Keratinocyte (primary cell): ENCODE measurements around the gene TRAF3. TPM values are rescaled to one million over a fixed set of nuclear protein-coding genes. Genes with fewer than 3 reads are reported as not detected.
A peak's percentile ranks its signal among the peaks of the same experiment; 100 is the strongest.

ENCODE experiments used
- DNase-seq: peaks from one replicate; pipeline ENCODE4 v3.0.0-alpha.2; 2011; ENCODE audit warnings: low read depth, missing footprints, low spot score
- FAIRE-seq: peaks from 2 replicates; lab custom pipeline; 2011; peaks lifted over from hg19 to GRCh38; lab: Jason Lieb, UNC
- H2AFZ ChIP-seq: 2 replicates; pipeline ENCODE4 v1.6.0; 2012; ENCODE audit warnings: low read length, control low read depth, inconsistent platforms; ENCODE audit not compliant: control insufficient read depth
- H3K27ac ChIP-seq: 2 replicates; pipeline ENCODE4 v1.5.1; 2011; ENCODE audit warnings: low read length; ENCODE audit not compliant: control insufficient read depth, insufficient read depth
- H3K27me3 ChIP-seq: 3 replicates; pipeline ENCODE4 v1.6.0; 2011; ENCODE audit warnings: low read length; ENCODE audit not compliant: control insufficient read depth, insufficient read depth; ENCODE audit errors: extremely low read depth
- H3K36me3 ChIP-seq, 2 experiments: 2 replicates in 1 of 2; 3 replicates in 1 of 2; pipeline ENCODE4 v1.5.1; 2011; ENCODE audit warnings: low read length in 2 of 2, mild to moderate bottlenecking in 1 of 2; ENCODE audit not compliant: control insufficient read depth in 2 of 2, insufficient read depth in 2 of 2; ENCODE audit errors: extremely low read depth in 1 of 2
- H3K4me1 ChIP-seq: 3 replicates; pipeline ENCODE4 v1.5.1; 2011; ENCODE audit warnings: low read length; ENCODE audit not compliant: control insufficient read depth, insufficient read depth; ENCODE audit errors: extremely low read depth
- H3K4me2 ChIP-seq: 3 replicates; pipeline ENCODE4 v1.6.0; 2011; ENCODE audit warnings: low read depth, low read length; ENCODE audit not compliant: control insufficient read depth, insufficient read depth; ENCODE audit errors: extremely low read depth
- H3K4me3 ChIP-seq, 3 experiments: fragments of 200-600 bp in 1 of 3; sonication (generic) in 1 of 3; 2 replicates in 2 of 3; 3 replicates in 1 of 3; pipeline ENCODE4 v1.5.1; 2011 to 2016; ENCODE audit warnings: low read length in 3 of 3, mild to moderate bottlenecking in 3 of 3, control low read depth in 2 of 3, inconsistent platforms in 1 of 3, low read depth in 1 of 3, mixed read lengths in 1 of 3, mixed run types in 1 of 3, moderate library complexity in 1 of 3; ENCODE audit not compliant: control insufficient read depth in 2 of 3, insufficient read depth in 2 of 3; ENCODE audit errors: extremely low read depth in 1 of 3
- H3K79me2 ChIP-seq: 2 replicates; pipeline ENCODE4 v1.6.0; 2012; ENCODE audit warnings: low read length; ENCODE audit not compliant: control insufficient read depth, insufficient read depth
- H3K9ac ChIP-seq: 3 replicates; pipeline ENCODE4 v1.6.0; 2011; ENCODE audit warnings: low read length; ENCODE audit not compliant: control insufficient read depth, insufficient read depth; ENCODE audit errors: extremely low read depth
- H3K9me1 ChIP-seq: 3 replicates; pipeline ENCODE4 v1.6.0; 2011; ENCODE audit warnings: low read length; ENCODE audit not compliant: control insufficient read depth, insufficient read depth; ENCODE audit errors: extremely low read depth
- H3K9me3 ChIP-seq: 2 replicates; pipeline ENCODE4 v1.5.1; 2012; ENCODE audit warnings: low read depth, low read length; ENCODE audit not compliant: control insufficient read depth
- H4K20me1 ChIP-seq: 3 replicates; pipeline ENCODE4 v1.6.0; 2011; ENCODE audit warnings: low read length; ENCODE audit not compliant: control insufficient read depth, insufficient read depth; ENCODE audit errors: extremely low read depth
- CTCF ChIP-seq, 3 experiments: IDR thresholded peaks in 1 of 3; conservative IDR thresholded peaks in 1 of 3; optimal IDR thresholded peaks in 1 of 3; 2 replicates in 2 of 3; 3 replicates in 1 of 3; pipeline versions ENCODE3 to v1.5.1; 2011; ENCODE audit warnings: low read length in 3 of 3, mild to moderate bottlenecking in 3 of 3, moderate library complexity in 2 of 3, control low read depth in 1 of 3, inconsistent platforms in 1 of 3; ENCODE audit not compliant: insufficient read depth in 2 of 3; ENCODE audit errors: extremely low read depth in 1 of 3
- EZH2 ChIP-seq: IDR thresholded peaks from one replicate; pipeline ENCODE4 v1.6.1; 2012; ENCODE audit warnings: inconsistent platforms, mild to moderate bottlenecking, low read length, moderate library complexity
- dilution Hi-C: fragments of 300-500 bp; cut with MboI; formaldehyde crosslinking; loops from one replicate; pipeline ENCODE4 v1.7.0; 2020; ENCODE audit warnings: low sequenced_read_pairs; ENCODE audit not compliant: extremely low pct_ligation_motif_present
- polyA plus RNA-seq, 5 experiments: library from polyadenylated mRNA; depleted of rRNA in 3 of 5; stranded (reverse) in 3 of 5; stranded (forward) in 1 of 5; unstranded in 1 of 5; fragments of >200 nt; gene quantifications; 1 replicate in 1 of 5; 2 replicates in 3 of 5; 3 replicates in 1 of 5; pipeline versions ENCODE4 v1.2.1 to v1.2.3, GENCODE V29; 2011 to 2012; ENCODE audit warnings: missing spikeins in 2 of 5, low read depth in 1 of 5, low replicate concordance in 1 of 5

The TRAF3 gene
- polyA plus RNA-seq, 1 donor (not counting 4 experiments of a cell fraction or from before 2014, with no cell fraction given): 12.5 TPM

DNA sequence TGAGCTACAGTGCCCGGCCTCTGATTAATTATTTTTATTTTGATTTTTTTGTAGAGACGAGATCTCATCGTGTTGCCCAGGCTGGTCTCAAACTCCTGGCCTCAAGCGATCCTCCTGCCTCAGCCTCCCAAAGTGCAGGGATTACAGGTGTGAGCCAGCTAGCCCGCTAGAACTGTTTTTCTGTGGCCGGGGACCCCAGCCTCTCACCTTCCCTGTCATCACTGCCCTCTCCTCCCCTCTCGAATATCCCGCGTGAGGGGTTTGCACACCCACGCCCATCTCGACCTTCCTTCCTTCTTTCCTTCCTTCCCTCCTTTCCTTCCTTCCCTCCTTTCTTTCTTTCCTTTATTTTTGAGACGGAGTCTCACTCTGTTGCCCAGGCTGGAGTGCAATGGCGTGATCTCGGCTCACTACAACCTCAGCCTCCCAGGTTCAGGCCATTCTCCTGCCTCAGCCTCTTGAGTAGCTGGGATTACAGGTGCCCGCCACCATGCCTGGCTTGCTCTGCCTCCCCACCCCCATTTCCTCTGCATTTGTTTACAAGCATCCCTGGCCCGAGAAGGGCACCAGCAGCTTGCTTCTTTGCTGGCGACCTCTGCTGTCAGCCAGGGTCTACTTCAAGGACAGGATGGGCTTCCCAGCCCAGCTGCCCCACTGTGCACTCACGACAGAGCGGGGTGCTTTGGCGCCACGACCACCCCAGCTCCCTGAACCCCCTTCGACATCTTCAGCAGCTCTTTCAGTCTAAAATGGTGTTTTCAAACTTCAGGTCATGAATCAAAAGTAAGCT, 4.3 kb upstream of the TRAF3 start:
- Histone ChIP-seq H3K9ac (no peak overlapping the region), H3K9me1 (no peaks in the 10 kb centered on the region), H3K27ac (no peak overlapping the region), H3K4me1 (peaks cover 8% of the 10 kb centered on the region), H3K9me3 (no peaks in the 10 kb centered on the region), H3K4me3 (no peak overlapping the region), H3K79me2 (no peaks in the 10 kb centered on the region), H4K20me1 (no peaks in the 10 kb centered on the region), H3K4me2 (no peak overlapping the region), H3K36me3 (no peaks in the 10 kb centered on the region), H2AFZ (no peak overlapping the region), H3K27me3 (no peaks in the 10 kb centered on the region)
- peak in 1 of 3 experiments; percentile 20 for TF ChIP-seq CTCF (optimal IDR thresholded peaks at IDR 0.05 in 1 of 3, IDR thresholded peaks at IDR 0.05 in 1 of 3, conservative IDR thresholded peaks at IDR 0.05 in 1 of 3; ENCODE audit: extremely low read depth in 1 of 3, insufficient read depth in 2 of 3, low read length in 3 of 3)
- TF ChIP-seq EZH2: no peak
- DNase-seq (no peak), FAIRE-seq (no peak)
- dilution Hi-C loops: no loop called here

DNA sequence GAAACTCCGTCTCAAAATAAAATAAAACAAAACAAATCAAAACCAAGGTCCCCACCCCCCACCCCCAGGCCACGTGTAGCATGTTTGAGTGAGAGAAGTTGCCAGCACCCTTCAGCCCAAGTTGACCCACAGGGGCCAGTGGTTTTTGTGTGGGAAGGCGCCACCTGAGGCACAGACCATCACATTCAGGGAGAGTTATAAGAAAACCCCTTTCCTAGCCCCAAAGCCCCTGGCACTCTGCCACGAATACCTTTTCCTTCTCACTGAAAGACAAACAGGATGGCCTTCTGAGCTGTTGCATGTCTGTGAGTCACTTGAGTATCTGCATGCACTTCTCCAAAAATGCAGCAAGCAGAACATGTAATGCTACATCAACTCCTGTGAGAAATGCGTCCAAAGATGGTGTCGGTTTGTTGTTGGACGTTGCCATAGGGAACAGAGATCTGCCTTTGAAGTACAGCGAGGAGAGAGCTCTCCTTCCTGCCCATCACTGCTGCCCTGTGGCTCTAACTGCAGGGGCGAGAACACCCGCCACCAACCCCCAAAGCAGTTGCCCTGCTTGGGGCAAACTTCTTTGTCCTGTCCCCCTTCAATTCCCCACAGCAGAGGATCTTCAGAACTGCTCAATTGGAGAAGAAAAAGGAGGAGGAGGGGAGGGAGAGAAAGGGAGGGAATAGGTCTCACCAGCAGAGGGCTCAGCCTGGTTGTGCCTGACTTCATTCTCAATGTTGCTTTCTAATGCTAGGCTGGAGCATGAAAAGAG, 2.7 kb upstream of the TRAF3 start:
- H3K27me3 ChIP-seq: no peaks in the 10 kb centered on the region
- H3K9me3 ChIP-seq: no peaks in the 10 kb centered on the region
- H3K4me3 ChIP-seq: no peak overlapping the region
- peak; percentile 68 for FAIRE-seq
- peak overlapping the region; percentile 39 for H2AFZ ChIP-seq
- TF ChIP-seq CTCF (optimal IDR thresholded peaks at IDR 0.05 in 1 of 3, IDR thresholded peaks at IDR 0.05 in 1 of 3, conservative IDR thresholded peaks at IDR 0.05 in 1 of 3; ENCODE audit: extremely low read depth in 1 of 3, insufficient read depth in 2 of 3, low read length in 3 of 3): peak; percentile 84 to 90 (median 85)
- TF ChIP-seq EZH2: no peak
- H3K9ac ChIP-seq: peak overlapping the region; percentile 11
- H3K27ac ChIP-seq: peak overlapping the region; percentile 30
- H3K79me2 ChIP-seq: peaks cover 15% of the 10 kb centered on the region
- DNase-seq: no peak
- H3K36me3 ChIP-seq: no peaks in the 10 kb centered on the region
- H3K9me1 ChIP-seq: no peaks in the 10 kb centered on the region
- dilution Hi-C loops: no loop called here
- H3K4me2 ChIP-seq: peak overlapping the region; percentile 47
- H3K4me1 ChIP-seq: peaks cover 18% of the 10 kb centered on the region
- H4K20me1 ChIP-seq: no peaks in the 10 kb centered on the region
